Dedifferentiated amniotic fluid mesenchymal stem cell (primary cell): ENCODE results near the gene GAS6.

Experiments used
- DNase-seq: peaks from one replicate; pipeline ENCODE4 v3.0.0-alpha.2; 2016; ENCODE audit errors: extremely low spot score

The GAS6 gene

DNA sequence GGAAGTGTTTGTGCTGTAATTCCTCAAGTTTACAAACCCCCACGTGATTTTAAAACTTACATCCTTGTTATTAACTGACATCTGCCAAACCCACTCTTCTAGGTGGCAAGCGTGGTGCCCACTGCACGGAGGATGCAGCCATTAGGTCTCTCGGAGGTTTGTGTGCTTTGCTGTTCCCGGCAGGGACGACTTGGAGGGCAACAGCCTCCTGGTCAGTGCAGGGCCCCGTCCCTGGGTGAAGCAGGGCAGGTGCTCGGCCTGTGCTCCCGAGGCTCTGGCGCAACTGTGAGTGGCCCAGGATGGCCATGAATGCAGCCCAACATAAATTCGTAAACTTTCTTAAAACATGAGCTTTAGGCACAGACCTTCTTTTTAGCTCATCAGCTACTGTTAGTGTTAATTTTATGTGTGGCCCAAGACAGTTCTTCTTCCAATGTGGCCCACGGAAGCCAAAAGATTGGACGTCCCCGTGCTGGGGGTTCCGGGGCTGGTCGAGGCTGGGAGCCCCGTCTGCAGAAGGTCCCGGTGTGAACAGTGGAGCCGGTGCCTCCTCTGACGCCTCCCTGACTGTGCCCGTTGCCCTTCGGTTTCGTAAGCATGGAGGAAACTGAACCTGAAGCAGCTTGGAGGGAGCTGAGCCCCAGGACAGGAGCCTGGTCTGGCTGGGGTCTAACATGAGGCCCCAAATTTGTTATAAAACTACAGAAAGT, 11.9 kb downstream of the GAS6 start:
- no peak for DNase-seq

DNA sequence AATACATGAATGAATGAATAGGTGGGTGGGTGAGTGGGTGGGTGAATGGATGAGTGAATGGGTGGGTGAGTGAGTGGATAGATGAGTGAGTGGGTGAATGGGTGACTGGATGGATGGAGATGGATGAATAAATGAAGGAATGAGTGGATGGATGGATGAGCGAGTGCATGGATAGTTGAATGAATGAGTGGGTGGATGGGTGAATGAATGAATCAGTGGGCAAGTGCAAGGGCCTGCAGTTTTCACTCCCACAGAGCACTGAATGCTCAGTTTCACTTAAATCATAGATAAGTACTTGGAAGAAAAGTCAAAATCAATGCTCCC, 12.4 kb downstream of the GAS6 start:
- no peak for DNase-seq

DNA sequence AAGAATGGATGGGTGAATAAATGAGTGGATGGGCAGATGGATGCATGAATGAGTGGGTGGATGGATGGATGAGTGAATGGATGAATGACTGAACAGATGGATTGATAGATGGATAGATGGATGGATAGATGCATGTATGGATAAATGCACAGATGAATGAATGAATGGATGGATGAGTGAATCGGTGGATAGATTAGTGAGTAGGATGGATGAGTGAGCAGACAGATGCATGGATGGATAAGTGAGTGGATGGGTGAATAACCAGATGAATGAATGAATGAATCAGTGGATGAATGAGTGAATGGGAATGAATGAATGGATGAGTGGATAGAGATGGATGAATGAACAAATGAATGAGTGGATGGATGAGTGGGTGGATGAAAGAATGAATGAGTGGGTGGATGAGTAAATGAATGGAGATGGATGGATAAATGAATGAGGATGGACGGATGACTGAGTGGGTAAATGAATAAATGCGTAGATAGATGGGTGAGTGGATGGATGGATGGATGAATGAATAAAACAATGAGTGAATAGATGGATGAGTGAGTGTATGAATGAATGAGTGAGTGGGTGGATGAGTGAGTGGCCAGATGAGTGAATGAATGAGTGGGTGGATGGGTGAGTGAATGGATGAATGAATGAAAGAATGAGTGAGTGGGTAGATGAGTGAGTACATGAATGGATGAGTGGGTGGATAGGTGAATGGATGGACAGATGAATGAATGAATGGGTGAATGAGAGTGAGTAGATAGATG, 13.0 kb downstream of the GAS6 start:
- DNase-seq: no peak

DNA sequence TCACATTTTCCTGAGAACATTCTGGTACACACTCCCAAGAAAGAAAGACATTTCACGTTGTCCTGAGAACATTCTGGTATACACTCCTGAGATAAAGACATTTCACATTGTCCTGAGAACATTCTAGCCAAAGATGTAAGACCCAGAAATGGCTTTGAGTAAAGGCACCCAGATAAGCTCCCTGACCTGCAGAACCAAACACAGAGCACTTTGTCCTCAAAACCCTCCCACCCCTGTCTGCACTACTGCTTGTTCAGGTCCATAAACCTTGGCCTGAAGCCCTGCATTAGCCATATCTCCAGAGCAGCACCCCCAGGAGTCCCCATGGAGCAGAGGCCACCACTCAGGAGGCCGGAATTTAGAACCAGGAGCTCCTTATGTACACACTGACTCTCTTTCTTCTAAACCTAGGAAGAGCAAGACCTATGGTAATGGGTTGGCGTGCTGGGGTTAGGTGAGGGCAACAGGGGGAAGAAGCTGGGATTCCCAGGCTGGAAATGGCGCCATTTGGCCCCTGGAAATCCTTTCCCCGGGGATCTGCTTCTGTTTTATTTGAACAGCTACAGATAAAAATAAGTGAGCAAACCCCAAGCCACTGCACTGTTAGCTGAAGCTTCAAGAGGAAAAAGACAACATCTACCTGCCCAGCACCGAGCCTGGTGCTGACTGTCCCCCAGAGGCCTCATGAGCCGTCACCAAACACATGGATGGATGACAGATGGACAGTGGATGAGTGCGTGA, 13.7 kb downstream of the GAS6 start:
- no peak for DNase-seq

DNA sequence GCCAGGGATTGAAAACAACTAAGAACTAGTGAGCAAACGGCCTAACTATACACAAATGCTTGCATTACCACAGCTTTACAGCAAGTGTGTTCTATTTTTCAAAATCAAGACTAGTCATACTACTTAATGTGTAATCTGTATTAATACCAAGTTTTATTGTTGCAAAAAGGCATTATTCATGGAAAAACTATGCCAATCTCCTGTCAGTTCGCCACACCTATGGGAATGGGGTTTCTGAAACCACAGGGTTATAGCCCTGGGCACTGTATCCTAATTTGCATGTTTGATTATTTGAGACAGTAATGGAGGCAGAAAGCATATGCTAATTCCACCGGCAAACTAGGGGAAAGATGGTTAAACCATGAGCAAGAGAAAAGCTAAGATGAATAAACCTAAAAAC, 14.3 kb downstream of the GAS6 start:
- no peak for DNase-seq

DNA sequence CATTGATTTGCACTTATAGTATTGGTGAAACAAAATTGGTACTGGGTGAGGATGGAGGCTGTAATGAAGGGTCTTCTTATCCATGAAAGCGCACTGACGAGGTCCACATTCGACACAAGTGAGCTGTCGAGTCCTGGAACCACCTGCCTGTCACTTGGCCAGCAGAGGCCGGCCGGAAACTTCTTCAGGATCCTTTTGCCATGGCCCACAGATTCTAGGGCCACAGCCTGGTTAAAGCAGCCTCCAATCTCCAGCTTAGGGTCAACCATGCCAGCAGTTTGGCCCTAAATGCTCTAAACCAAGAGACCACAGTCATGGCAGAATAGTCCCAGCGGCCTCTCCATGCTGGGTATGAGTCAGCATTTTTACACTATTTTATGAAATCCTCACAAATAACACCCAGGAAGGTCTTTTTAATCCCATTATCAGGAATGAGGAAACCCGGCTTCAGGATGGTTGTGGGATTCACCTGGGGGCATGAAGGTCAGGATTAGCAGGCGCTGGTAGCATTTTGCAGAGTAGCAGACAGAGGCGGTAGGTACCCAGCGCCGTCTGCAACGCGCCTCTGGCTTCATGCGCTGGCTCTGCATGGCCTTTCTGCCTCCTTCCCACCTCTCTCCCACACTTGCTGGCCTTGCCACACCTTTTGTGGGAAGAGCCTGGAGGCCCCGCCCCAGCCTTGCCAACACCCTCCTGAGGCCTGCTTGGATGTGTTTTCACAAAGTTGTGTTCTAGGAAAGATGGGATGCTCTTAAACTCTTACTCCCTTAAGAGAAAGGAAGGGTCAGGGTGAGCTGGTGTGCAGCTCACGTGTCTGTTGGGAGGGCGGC, 15.2 kb downstream of the GAS6 start:
- no peak for DNase-seq

DNA sequence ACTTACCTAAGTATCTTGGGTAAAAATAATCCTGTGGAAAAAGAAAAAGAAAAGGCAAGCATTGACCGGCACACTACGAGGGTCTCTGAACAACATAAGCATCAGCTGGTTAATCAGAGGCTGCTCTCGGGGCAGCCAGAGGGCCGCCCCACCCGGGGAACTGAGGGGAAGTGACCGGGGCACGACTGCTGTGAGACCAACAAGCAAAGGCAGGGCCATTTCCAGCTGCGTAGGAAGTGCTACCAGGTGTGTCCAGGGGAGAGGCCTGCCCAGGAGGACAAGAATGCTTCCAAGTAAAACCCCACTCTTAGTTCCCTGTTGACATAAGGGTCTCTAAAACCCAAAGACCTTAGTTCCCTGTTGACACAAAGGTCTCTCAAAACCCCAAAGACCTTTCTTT, 15.9 kb downstream of the GAS6 start:
- DNase-seq: no peak

DNA sequence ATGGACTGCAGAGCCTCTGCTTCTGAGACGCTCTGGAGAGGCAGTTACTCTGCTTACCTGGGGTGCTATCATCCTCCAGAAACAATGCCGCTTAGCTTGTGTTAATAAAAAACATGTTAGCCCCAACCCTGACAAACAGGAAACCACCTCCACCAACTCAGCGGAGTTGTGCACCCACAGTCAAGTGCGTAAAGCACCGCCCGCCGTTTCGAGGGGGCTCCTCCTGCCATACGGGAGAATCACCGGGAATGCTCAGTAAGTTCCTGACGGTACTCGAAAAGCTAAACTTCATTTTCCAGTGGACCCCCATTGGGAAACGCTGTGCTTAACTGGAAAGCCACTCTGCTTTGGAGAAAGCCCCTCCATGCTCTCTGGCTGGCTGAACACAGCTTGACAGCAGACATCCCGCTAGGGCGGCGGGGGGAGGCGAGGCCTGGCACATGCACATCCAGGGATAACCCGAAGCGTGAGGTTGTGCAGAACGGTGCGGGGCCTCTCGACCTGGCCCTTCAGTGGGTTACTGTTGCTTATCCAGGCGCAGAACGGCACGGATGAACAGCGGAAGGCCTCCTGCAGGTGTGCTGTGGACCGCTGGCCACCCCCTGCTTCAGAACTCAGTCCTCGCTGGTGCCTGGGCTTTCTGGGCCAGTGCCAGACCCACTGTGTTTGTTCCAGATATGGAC, 17.1 kb downstream of the GAS6 start:
- DNase-seq: no peak

DNA sequence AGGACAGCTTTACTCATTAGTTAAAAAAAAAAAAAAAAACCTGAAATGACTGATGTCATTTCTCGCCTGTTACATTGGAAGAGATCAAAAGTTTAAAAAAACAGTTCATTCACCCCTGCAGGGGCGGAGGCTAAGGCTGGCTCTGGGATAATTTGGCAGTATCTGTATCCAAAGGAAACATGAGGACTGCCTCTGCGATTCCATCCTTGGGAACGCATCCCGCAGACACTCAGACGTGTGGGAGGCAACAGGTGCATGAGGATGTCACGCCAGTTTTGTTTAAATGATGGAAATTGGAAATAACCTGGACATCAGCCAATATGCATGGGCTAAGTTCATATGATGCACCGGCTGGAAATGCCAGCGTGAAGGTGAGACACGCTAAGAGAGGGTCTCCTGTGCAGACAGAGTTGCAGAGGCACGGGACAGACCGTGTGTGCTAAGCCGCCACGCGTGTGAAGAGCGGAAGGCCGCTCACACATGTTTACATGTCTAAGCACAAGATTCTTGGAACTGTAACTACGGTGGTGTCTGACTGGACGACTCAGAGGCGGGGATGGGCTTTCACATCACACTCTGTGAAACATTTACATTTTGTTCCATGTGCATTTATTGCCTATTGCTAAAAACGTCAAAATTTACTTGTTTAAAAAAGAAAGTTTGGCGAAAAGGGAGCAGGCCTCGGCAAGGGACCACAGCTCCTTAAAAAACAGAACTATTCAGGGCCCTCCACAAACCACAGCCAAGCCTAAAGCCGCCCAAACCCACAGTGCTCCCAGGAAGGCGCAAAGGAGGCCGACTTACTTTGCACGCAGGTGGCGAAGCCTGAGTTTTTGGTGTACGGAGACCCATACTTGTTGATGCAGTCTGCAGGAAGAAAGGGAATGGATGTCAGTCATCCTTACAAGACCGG, 17.9 kb downstream of the GAS6 start:
- DNase-seq: no peak

DNA sequence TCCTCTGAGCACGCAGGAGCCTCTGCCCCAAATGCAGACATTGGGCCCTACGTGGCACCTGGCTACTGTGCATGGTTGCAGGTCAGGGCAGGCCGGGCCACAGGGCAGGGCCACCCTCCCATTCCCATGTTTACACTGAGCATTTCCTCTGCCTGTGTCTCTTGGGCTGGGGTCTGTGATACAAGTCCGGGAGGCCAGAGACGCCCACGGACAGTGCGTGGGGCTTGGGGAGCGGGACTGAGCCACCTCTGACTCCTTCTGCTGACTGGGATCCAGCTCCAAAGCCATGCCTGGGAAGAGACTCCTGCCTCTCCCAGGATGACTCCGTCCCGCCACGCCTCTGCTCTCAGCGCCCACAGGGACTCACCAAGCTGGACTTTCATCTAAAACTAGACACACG, 18.8 kb downstream of the GAS6 start:
- DNase-seq: no peak

DNA sequence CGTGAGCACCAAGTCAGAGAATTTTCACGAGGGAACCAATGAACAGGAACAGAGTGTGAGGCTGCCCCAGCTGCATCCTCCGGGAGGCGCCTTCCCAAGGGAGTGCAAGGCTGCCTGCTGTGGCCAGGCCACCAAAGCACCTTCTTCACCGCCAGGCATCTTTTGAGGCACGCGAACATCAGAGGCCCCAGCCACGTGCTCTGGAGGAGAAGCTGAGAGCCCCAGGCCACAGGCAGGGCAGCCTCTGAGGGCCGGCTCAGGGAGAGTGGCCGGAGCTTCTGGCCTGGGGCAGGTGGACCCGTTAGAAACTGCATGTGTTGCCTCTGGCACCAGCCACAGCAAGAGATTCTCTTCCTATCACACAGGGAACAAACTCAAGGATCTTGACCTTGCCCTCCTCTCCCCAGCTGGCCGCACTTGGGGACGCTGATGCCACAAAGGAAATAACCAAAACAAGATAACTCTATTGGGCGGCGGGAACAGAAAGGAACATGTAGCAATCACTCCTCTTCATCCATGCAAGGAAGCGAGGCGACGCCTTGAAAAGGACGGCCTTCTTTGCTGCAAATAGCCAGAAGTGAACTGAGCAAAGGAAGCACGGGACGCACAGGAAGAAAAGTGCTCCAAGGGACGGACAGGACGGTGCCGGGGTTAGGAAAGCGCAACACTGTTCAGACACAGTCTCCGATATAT, 19.9 kb downstream of the GAS6 start:
- DNase-seq: no peak

DNA sequence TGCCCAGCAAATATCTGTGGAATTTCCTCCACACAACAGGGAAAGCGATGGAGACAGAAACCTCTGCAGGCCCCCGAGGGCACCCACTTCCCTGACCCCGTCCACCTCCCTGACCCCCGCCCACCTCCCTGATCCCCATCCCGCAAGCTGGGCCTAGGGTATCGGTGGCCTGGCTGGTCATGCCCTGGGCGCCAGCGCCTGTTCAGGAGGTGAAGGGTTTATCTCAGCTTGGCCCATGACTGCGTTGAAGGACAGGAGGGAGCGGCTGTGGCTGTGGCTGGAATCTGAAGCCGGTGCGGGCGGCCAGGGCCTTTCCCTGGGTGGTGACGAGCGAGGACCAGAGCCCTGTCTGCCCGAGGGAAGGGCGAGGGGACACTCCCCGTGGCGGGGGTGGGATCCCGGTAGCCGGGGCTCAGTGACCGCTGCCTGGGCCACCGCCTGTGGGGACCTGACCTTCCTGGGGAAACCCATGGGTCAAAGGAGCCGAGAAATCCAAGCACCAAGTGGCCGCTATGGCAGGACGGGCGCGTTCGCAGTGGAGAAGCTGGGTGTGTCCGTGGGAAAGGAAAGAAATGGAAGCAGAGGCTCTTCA, 20.7 kb downstream of the GAS6 start:
- DNase-seq: no peak

DNA sequence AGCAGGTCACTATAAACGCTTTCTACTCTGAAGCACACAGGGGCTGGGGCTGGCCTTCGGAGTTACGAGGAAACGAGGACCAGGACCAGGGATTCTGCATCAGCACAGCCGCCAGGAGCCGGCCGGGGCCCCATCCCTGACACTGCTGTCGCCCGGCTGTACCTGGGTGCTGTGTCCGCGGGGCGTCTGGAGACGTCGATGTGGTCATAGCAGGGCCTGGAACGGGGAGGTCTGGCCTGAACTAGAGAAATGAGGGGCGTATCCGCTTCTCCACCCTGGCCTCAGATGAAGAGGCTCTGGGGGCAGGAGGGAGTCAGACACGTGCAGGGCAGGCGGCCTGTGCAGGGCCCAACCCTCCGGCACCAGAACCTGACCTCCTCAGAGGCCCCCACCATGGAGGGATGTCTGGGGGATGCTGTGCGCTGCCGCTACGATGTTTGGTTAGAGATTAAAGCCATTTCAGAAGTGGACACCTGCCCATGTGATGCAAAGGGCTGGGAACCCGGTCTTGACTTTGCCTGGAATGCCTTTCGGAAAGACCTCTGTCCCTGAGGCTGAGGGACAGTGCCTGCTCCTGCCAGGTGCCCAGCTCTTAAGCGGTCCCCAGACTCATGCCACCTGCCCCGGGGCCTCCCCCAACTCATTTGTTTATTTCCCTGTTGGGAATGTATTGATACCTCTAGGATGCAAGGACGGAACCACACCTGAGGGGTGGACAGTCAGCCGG, 21.4 kb downstream of the GAS6 start:
- DNase-seq: no peak

DNA sequence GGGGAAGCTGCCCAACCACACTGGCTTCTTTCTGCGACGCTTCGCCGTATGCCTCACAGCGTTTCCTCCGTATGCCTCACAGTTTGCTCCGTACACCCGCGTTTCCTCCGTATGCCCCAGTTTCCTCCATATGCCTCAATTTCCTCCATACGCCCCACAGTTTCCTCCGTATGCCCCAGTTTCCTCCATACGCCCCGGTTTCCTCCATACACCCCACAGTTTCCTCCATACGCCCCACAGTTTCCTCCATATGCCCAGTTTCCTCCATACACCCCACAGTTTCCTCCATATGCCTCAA, 22.6 kb downstream of the GAS6 start:
- no peak for DNase-seq

DNA sequence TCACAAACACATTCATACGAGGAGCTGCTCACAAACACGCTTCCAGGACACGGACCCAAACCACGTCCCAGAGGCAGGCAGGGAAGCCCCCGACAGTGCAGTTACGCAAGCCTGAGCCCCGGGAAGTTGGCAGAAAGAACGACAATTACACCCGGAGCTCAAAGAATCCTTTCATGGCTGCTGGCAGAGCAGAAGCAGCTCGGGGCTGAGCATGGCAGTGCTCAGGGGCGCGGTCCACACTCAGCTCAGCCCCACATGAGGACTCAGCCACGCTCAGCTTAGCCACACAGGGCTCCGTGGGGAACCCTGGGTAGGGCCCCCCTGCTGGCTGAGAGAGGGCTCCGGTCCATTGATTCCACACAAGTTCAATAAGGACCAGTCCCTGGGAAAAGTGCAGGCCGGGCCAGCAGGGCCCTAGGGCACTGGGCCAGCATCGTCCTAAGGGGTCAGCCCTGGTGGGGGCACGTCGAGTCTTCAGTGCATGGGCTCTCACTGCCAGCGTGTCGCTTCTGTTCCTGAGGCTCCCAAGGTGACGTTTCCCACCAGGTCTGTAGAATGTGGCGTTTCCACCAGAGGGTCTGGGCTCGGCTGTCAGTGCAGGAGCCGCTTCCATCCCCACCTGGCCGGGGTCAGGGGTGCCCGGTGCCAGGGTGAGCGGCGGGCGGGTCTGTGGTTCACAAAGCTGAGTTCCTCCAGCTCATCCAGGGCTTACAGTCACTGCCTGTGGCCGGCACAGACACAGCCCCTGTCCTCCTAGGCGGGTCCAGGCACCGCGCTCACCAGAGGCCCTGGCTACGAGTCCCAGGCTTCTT, 23.1 kb downstream of the GAS6 start:
- no peak for DNase-seq

DNA sequence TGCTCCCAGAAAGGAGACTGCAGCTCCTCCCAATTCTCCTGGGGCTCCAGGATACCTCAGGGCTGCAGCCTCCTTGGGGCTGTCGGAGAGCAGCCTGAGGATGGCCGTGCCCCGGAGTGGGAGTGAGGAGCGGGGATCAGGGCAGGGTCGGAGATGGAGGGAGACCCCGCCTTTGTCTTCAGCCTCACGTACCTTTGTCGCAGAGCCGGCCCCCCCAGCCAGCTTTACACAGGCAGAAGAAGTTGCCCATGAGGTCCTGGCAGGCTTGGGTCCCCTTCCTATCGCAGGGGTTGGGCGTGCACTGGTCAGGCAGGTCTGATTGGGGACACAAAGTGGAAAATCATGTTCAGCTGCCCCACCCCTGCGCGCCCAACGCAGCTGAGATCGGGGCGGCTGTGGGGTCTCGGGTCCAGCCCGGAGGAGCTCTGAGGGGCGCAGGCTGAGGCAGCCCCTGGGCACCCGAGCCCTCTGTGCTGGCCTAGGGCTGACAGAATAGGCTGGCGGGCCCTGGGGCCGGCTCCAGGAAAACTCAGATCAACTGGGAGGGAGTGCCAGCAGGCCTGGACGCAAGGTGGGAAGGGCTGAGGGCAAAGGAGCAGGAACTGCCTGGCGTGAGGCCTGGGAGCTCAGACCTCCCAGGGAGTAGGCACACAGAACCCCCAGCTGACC, 24.2 kb downstream of the GAS6 start:
- no peak for DNase-seq

DNA sequence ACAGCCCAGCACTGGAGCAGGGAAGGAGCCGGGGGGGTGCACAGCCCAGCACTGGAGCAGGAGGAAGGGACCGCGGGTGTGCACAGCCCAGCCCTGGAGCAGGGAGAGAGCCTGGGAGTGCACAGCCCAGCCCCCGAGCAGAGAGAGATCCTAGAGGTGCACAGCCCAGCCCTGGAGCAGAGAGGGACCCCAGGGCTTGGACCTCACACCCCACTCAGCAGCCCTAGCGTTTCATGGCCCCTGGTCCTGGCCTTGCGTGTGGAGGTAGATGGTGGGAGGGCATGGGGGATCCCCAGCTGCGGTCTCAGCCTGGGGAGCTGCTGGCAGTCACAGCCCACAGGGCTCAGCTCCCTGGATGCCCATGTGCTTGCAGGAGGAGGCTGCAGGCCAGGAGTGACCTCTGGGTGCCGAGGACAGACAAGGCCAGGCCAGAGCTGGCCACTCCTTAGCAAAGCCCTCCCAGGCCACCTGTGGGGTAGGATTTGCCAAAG, 25.1 kb downstream of the GAS6 start:
- DNase-seq: no peak
